Measurements from ENCODE around the gene ZBTB47. TPM values are rescaled to one million over a fixed set of nuclear protein-coding genes. Genes with fewer than 3 reads are reported as not detected.

The ZBTB47 gene
- total and polyA plus RNA-seq, 10 of the 15 experiments (the other 5 are each of a cell fraction or from before 2014, with no cell fraction given) = 0.04 to 3.4 (median 1.0) TPM; not detected in 1

GRCh38 chr3:42689421-42690014, 36.0 kb downstream of the ZBTB47 start (continued):
- TF ChIP-seq BCL11A (IDR thresholded peaks at IDR 0.05; ENCODE audit: low read depth, low read length) (no peak), POU2F2 (IDR thresholded peaks at IDR 0.05; ENCODE audit: borderline replicate concordance, low read depth, low read length) (no peak), ZNF687 (IDR thresholded peaks at IDR 0.05) (no peak), TAF1 (IDR thresholded peaks at IDR 0.05; ENCODE audit: borderline replicate concordance, low read depth, low read length) (no peak), ZBTB11 (CRISPR knock-in tag; IDR thresholded peaks at IDR 0.05) (no peak), CREM (IDR thresholded peaks at IDR 0.05; ENCODE audit: low read depth) (no peak), HCFC1 (IDR thresholded peaks at IDR 0.05; ENCODE audit: low read length) (no peak)

All from GM12878 (cell line).